Fibroblast of pulmonary artery (primary cell): ENCODE data around the gene MC3R.

Source experiments
- DNase-seq: peaks from one replicate; pipeline ENCODE4 v3.0.0-alpha.2; 2010; ENCODE audit warnings: low read depth
- H3K4me3 ChIP-seq: replicated peaks from 2 replicates; pipeline ENCODE4 v1.5.1; 2011; ENCODE audit warnings: low read depth, mild to moderate bottlenecking, control low read depth, low read length, moderate library complexity
- CTCF ChIP-seq: IDR thresholded peaks from 2 replicates; pipeline ENCODE4 v1.5.1; 2011; ENCODE audit warnings: mild to moderate bottlenecking, control low read depth, low read length, inconsistent platforms; ENCODE audit errors: missing control alignments

MC3R gene

GRCh38 chr20:56245761-56246160 is 2.8 kb upstream of the MC3R start:
- peak; percentile 9 for DNase-seq
- no peak for TF ChIP-seq CTCF
- H3K4me3 ChIP-seq: no peak overlapping the region

GRCh38 chr20:56249244-56249955 is 868 bp downstream of the MC3R start:
- TF ChIP-seq CTCF: peak; percentile 15
- DNase-seq: peak; percentile 3
- no peak overlapping the region for H3K4me3 ChIP-seq

GRCh38 chr20:56249956-56250355 is 1.4 kb downstream of the MC3R start:
- H3K4me3 ChIP-seq: no peak overlapping the region
- DNase-seq: no peak
- TF ChIP-seq CTCF: no peak

GRCh38 chr20:56257604-56258003 is 9.1 kb downstream of the MC3R start:
- no peak for DNase-seq
- TF ChIP-seq CTCF: no peak
- no peak overlapping the region for H3K4me3 ChIP-seq

- DNase-seq: no peak
- TF ChIP-seq CTCF: no peak
Observed at GRCh38 chr20:56259948-56260347, 11.4 kb downstream of the MC3R start.

GRCh38 chr20:56268536-56268935 is 20.0 kb downstream of the MC3R start:
- H3K4me3 ChIP-seq: no peak overlapping the region
- no peak for DNase-seq
- no peak for TF ChIP-seq CTCF

More at GRCh38 chr20:56259948-56260347, 11.4 kb downstream of the MC3R start:
- no peak overlapping the region for H3K4me3 ChIP-seq

GRCh38 chr20:56271974-56272373 is 23.4 kb downstream of the MC3R start:
- no peak overlapping the region for H3K4me3 ChIP-seq
- TF ChIP-seq CTCF: no peak
- DNase-seq: no peak
